Right lobe of liver (tissue), 6 donors: ENCODE measurements around the gene FAM110D. TPM values are rescaled to one million over a fixed set of nuclear protein-coding genes. Genes with fewer than 3 reads are reported as not detected.
A peak's percentile ranks its signal among the peaks of the same experiment; 100 is the strongest.

Source experiments
- ATAC-seq, 4 donors: fragments of 200-7000 bp; cut with Tn5 transposase; one replicate each; pipeline ENCODE4 v1.9.1; 2020; ENCODE audit warnings: mild to moderate bottlenecking in 4 of 4, moderate library complexity in 4 of 4
- DNase-seq, 3 donors: peaks; one replicate each; pipeline ENCODE4 v3.0.0-alpha.2; 2020
- H3K27ac ChIP-seq, 3 donors: fragments of 200-600 bp; one replicate each; pipeline ENCODE4 v1.8.0; 2022
- H3K27me3 ChIP-seq, 2 donors: fragments of 200-600 bp; one replicate each; pipeline ENCODE4 v1.8.0; 2022
- H3K36me3 ChIP-seq, 4 donors: fragments of 200-600 bp; sonication (generic) in 1 of 4; one replicate each; pipeline versions ENCODE4 v1.5.1 to v1.8.0; 2017 to 2022; ENCODE audit warnings: control low read depth in 1 of 4
- H3K4me1 ChIP-seq, 4 donors: fragments of 200-600 bp; sonication (generic) in 1 of 4; one replicate each; pipeline versions ENCODE4 v1.5.1 to v1.8.0; 2017 to 2022; ENCODE audit warnings: control low read depth in 1 of 4
- H3K4me3 ChIP-seq, 3 donors: fragments of 200-600 bp; one replicate each; pipeline ENCODE4 v1.8.0; 2022
- H3K9me3 ChIP-seq, 4 donors: fragments of 200-600 bp; sonication (generic) in 1 of 4; one replicate each; pipeline versions ENCODE4 v1.5.1 to v1.8.0; 2017 to 2022; ENCODE audit warnings: control low read depth in 1 of 4
- CTCF ChIP-seq, 4 donors: fragments of 200-600 bp in 3 of 4; fragments of 450-650 bp in 1 of 4; IDR thresholded peaks; one replicate each; pipeline versions ENCODE4 v1.5.1 to v1.8.0; 2016 to 2022; ENCODE audit warnings: antibody characterized with exemption in 4 of 4, mild to moderate bottlenecking in 2 of 4
- POLR2A ChIP-seq: fragments of 450-650 bp; IDR thresholded peaks from one replicate; pipeline ENCODE4 v1.6.1; 2017; ENCODE audit warnings: antibody characterized with exemption, mild to moderate bottlenecking
- WGBS: methylation state at CpG from one replicate; pipeline ENCODE4 v1.1.6; 2018; ENCODE audit warnings: low coverage, low lambda C conversion rate; ENCODE audit not compliant: insufficient coverage; ENCODE audit errors: missing lambda C conversion rate; 5-methylcytosine and 5-hydroxymethylcytosine counted together
- intact Hi-C, 2 donors: fragments of 100-400 bp; cut with DNase I; formaldehyde crosslinking; loops; one replicate each; pipeline versions ENCODE4 v1.11.2 to v1.14.1; 2022
- total RNA-seq, 6 experiments: library from RNA; depleted of rRNA in 2 of 6; stranded (reverse); fragments of >200 nt in 2 of 6; fragmentation: NEBNext Ultra II Directional in 3 of 6; extraction: Animal tissue kit (Norgen Biotek cat#: 25700) in 3 of 6; gene quantifications; one replicate each; pipeline versions ENCODE4 v1.1.0 to v1.2.4, GENCODE V29; 2016 to 2023
- donor health status: DM: no; HTN: yes; CAD: no.
- donor health status: DM: no; HTN: no; CAD: no.
- donor health status: DM: no; HTN: no; CAD: no.
- donor health status: DM: no; HTN: yes; CAD: no.
- donor health status: DM: no; HTN: yes; CAD: no.

Gene FAM110D
- total RNA-seq, 6 experiments from 2014 or later, result 0.22 to 0.53 (median 0.34) TPM

- ATAC-seq, result no peak
- no peak for DNase-seq
- WGBS, result 40% methylated on average over 1 of the region's 5 CpGs
These were observed 51.4 kb downstream of the FAM110D start for GRCh38 chr1:26210147-26210870.

GRCh38 chr1:26212726-26213125 is 53.8 kb downstream of the FAM110D start:
- DNase-seq (no peak), ATAC-seq (no peak)
- Histone ChIP-seq H3K4me1 (no peaks in the 10 kb centered on the region), H3K4me3 (no peak overlapping the region), H3K27ac (no peak overlapping the region), H3K36me3 (no peaks in the 10 kb centered on the region), H3K9me3 (no peaks in the 10 kb centered on the region), H3K27me3 (no peaks in the 10 kb centered on the region)
- 83% methylated on average over 5 of the region's 5 CpGs for WGBS
- TF ChIP-seq CTCF (IDR thresholded peaks at IDR 0.05), result no peak
- no peak for TF ChIP-seq POLR2A
- intact Hi-C loops, result no loop called here

More at GRCh38 chr1:26210147-26210870, 51.4 kb downstream of the FAM110D start:
- Histone ChIP-seq H3K27ac (no peak overlapping the region), H3K27me3 (no peaks in the 10 kb centered on the region), H3K4me1 (no peaks in the 10 kb centered on the region), H3K9me3 (no peaks in the 10 kb centered on the region), H3K4me3 (no peak overlapping the region), H3K36me3 (no peaks in the 10 kb centered on the region)
- intact Hi-C loops, result no loop called here
- TF ChIP-seq POLR2A (no peak), CTCF (IDR thresholded peaks at IDR 0.05) (no peak)

- no peaks in the 10 kb centered on the region for H3K9me3 ChIP-seq
- DNase-seq, result peak in 1 of 3 donors; percentile 6
- H3K27ac ChIP-seq, result no peak overlapping the region
- H3K4me3 ChIP-seq, result no peak overlapping the region
- no peak for ATAC-seq
- WGBS, result 84% methylated on average over 6 of the region's 6 CpGs
- no peaks in the 10 kb centered on the region for H3K4me1 ChIP-seq
- intact Hi-C loops, result no loop called here
- no peaks in the 10 kb centered on the region for H3K36me3 ChIP-seq
- H3K27me3 ChIP-seq, result no peaks in the 10 kb centered on the region
- TF ChIP-seq POLR2A, result no peak
- TF ChIP-seq CTCF (IDR thresholded peaks at IDR 0.05), result no peak
These were observed 54.5 kb downstream of the FAM110D start for GRCh38 chr1:26213335-26213905.

Other genes with a start within 250 kb of the FAM110D start
- 10 to 100 TPM; 13.2 to 25.2 (median 18.6) TPM for gene PAFAH2, start 161.0 kb upstream of the FAM110D start, total RNA-seq
- under 1 TPM in 2 of 6 experiments, not detected in 4; 0.06 to 0.19 TPM for gene EXTL1, start 137.3 kb upstream of the FAM110D start, total RNA-seq
- under 1 TPM in 5 of 6 experiments, not detected in 1; 0.07 to 0.31 (median 0.22) TPM for gene SLC30A2, start 113.0 kb upstream of the FAM110D start, total RNA-seq
- gene TRIM63, start 91.4 kb upstream of the FAM110D start, total RNA-seq, result 1 to 10 TPM in 1 of 6 experiments, under 1 TPM in 2, not detected in 3; 0.18 to 3.5 (median 0.49) TPM
- 1 to 10 TPM; 3.8 to 7.5 (median 5.1) TPM for gene PDIK1L, start 47.3 kb upstream of the FAM110D start, total RNA-seq
- not detected for gene C1orf232, start 9.9 kb downstream of the FAM110D start, total RNA-seq
- 10 to 100 TPM; 16.8 to 39.6 (median 20.7) TPM for gene ZNF593, start 10.8 kb downstream of the FAM110D start, total RNA-seq
- not detected for gene ZNF593OS, start 12.8 kb downstream of the FAM110D start, total RNA-seq
- 1 to 10 TPM in 4 of 6 experiments, under 1 TPM in 2; 0.72 to 1.4 (median 1.1) TPM for gene CNKSR1, start 18.4 kb downstream of the FAM110D start, total RNA-seq
- gene CATSPER4, start 31.5 kb downstream of the FAM110D start, total RNA-seq, result not detected
- gene CEP85, start 75.1 kb downstream of the FAM110D start, total RNA-seq, result 1 to 10 TPM; 5.2 to 7.8 (median 5.8) TPM
- gene SH3BGRL3, start 121.0 kb downstream of the FAM110D start, total RNA-seq, result 10 to 100 TPM; 26.3 to 61.8 (median 34.9) TPM
- gene UBXN11, start 147.6 kb downstream of the FAM110D start, total RNA-seq, result 10 to 100 TPM in 1 of 6 experiments, 1 to 10 TPM in 5; 4.3 to 11.3 (median 7.0) TPM
- gene CD52, start 158.9 kb downstream of the FAM110D start, total RNA-seq, result 10 to 100 TPM in 2 of 6 experiments, 1 to 10 TPM in 4; 2.8 to 17.6 (median 8.5) TPM
- 1 to 10 TPM in 2 of 6 experiments, under 1 TPM in 1, not detected in 3; 0.81 to 1.9 (median 1.7) TPM for gene CRYBG2, start 195.1 kb downstream of the FAM110D start, total RNA-seq
- under 1 TPM in 1 of 6 experiments, not detected in 5; 0.19 TPM for gene ZNF683, start 213.7 kb downstream of the FAM110D start, total RNA-seq